ENCODE data around the gene LIPC.

- no peak for TF ChIP-seq CTCF (IDR thresholded peaks at IDR 0.05)
- TF ChIP-seq POLR2AphosphoS5 (IDR thresholded peaks at IDR 0.05): no peak
- no peak for TF ChIP-seq POLR2A (IDR thresholded peaks at IDR 0.05)
- no peak for TF ChIP-seq EP300 (IDR thresholded peaks at IDR 0.05; ENCODE audit: low read depth)
Observed at GRCh38 chr15:58529041-58529440, 97.2 kb downstream of the LIPC start.
